ENCODE data around the gene TAF6. TPM values are rescaled to one million over a fixed set of nuclear protein-coding genes. Genes with fewer than 3 reads are reported as not detected.

TAF6 gene
- total and polyA plus RNA-seq, 10 donors: 16.5 to 44.0 (median 36.2) TPM

DNA sequence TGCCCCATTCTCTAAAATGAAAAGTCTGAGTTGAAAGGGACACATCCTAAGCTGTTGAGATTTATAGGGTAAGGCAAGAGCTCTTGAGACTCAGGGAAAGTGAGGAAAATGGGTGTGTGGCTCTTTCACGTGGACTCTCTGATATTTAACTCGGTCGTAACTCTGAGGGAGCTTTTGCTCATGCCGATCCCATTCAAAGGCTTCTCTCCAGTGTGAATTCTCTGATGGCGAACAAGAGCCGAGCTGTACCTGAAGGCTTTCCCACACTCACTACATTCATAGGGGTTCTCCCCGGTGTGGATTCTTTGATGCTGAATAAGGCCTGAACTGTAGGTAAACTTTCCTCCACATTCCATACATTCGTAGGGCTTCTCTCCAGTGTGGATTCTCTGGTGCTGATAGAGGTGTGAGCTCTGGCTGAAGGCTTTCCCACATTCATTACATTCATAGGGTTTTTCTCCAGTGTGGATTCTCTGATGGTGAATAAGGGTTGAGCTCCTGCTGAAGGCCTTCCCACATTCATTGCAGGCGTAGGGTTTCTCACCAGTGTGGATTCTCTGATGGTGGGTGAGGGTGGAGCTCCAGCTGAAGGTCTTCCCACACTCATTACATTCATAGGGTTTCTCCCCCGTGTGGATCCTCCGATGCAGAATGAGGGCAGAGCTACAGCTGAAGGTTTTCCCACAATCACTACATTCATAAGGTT lies 48.0 kb downstream of the TAF6 start:
- Histone ChIP-seq H3K4me1 (no peaks in the 10 kb centered on the region), H3K36me3 (peaks cover 35 to 100% (median 75%) of the 10 kb centered on the region in 6 donors), H3K9me3 (peaks cover 6 to 47% (median 39%) of the 10 kb centered on the region in 8 donors), H3K4me3 (peak overlapping the region in 1 of 8 donors; percentile 9), H3K27me3 (replicated peaks in 1 of 7) (no peaks in the 10 kb centered on the region), H3K27ac (no peak overlapping the region)
- no peak for TF ChIP-seq CTCF (IDR thresholded peaks at IDR 0.05 in 8 of 11, conservative IDR thresholded peaks at IDR 0.05 in 3 of 11)
- no peak for DNase-seq
- intact Hi-C loops (cut with DNase I; ENCODE audit: low total_unique reads): loop anchor here (10.0 kb wide), 1 partner anchor 86 kb away; no protein-coding TSS in a partner anchor
- 97 to 99% (median 98%) methylated on average over 11 of the region's 11 CpGs for WGBS, 5 donors

DNA sequence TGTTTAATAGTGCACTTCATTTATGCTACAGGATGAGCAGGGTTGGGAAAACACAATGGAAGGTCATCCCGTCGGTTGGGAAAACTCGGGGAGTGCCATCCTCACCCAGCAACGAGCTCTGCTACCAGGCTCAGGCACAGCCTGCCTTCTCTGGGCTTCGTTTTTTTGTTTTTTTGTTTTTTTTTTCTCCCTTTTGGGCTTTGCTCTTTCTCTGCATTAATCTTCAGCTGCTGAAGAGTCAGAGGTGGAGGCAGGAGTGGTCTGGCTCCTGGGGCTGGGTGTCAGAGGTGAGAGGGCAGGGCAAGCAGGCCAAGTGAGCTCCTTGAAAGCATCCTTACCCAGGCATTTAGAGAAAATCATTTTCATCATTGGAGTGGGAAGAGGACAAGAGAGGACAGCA lies 49.2 kb downstream of the TAF6 start:
- DNase-seq: no peak
- TF ChIP-seq CTCF (IDR thresholded peaks at IDR 0.05 in 8 of 11, conservative IDR thresholded peaks at IDR 0.05 in 3 of 11) (no peak), POLR2A (IDR thresholded peaks at IDR 0.05) (no peak), POLR2AphosphoS5 (IDR thresholded peaks at IDR 0.05) (no peak)
- 96 to 99% (median 98%) methylated on average over 5 of the region's 5 CpGs for WGBS, 5 donors
- Histone ChIP-seq H3K27me3 (replicated peaks in 1 of 7) (no peaks in the 10 kb centered on the region), H3K9me3 (peaks cover 6 to 47% (median 39%) of the 10 kb centered on the region in 8 donors), H3K4me3 (no peak overlapping the region), H3K4me1 (peaks cover 0 to 8% (median 0%) of the 10 kb centered on the region in 6 donors), H3K36me3 (peaks cover 35 to 100% (median 64%) of the 10 kb centered on the region in 6 donors), H3K27ac (no peak overlapping the region)
- intact Hi-C loops (cut with DNase I; ENCODE audit: low total_unique reads): loop anchor here (10.0 kb wide), 1 partner anchor 85 kb away; no protein-coding TSS in a partner anchor

DNA sequence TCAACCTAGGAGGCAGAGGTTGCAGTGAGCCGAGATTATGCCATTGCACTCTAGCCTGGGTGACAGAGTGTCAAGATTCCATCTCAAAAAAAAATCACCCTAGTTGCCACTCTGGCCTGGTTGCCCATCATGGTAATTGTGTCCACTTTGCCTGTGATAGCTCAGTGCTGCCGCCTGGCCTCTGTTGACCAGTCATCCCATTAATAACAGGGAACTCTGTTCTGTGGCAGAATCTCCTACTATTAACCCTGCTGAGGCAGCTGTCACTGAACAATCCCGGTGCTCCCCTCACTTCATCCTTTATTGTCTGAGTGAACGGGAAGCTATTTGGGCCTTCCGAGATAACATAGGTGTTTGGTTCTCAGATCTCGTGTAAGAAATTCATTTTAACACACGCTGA lies 52.2 kb downstream of the TAF6 start:
- no peak overlapping the region for H3K27ac ChIP-seq
- H3K36me3 ChIP-seq: peaks cover 18 to 100% (median 58%) of the 10 kb centered on the region in 6 donors
- TF ChIP-seq POLR2AphosphoS5 (IDR thresholded peaks at IDR 0.05): no peak
- no peak for TF ChIP-seq POLR2A (IDR thresholded peaks at IDR 0.05)
- TF ChIP-seq CTCF (IDR thresholded peaks at IDR 0.05 in 8 of 11, conservative IDR thresholded peaks at IDR 0.05 in 3 of 11): no peak
- no peak overlapping the region for H3K4me3 ChIP-seq
- intact Hi-C loops (cut with DNase I; ENCODE audit: low total_unique reads): no loop called here
- peaks cover 6 to 29% (median 24%) of the 10 kb centered on the region in 8 donors for H3K9me3 ChIP-seq
- H3K27me3 ChIP-seq (replicated peaks in 1 of 7): no peaks in the 10 kb centered on the region
- peaks cover 0 to 10% (median 0%) of the 10 kb centered on the region in 6 donors for H3K4me1 ChIP-seq
- no peak for DNase-seq
- 91 to 96% (median 93%) methylated on average over 7 of the region's 7 CpGs for WGBS, 5 donors

GRCh38 chr7:100065452-100066186 lies 53.5 kb downstream of the TAF6 start:
- no peaks in the 10 kb centered on the region for H3K27me3 ChIP-seq (replicated peaks in 1 of 7)
- H3K27ac ChIP-seq: peak overlapping the region in 6 of 8 donors; percentile 16 to 50 (median 44)
- no peak for DNase-seq
- peaks cover 0 to 16% (median 11%) of the 10 kb centered on the region in 8 donors for H3K9me3 ChIP-seq
- TF ChIP-seq CTCF (IDR thresholded peaks at IDR 0.05 in 8 of 11, conservative IDR thresholded peaks at IDR 0.05 in 3 of 11) (no peak), POLR2A (IDR thresholded peaks at IDR 0.05) (no peak), POLR2AphosphoS5 (IDR thresholded peaks at IDR 0.05) (peak in 1 of 3 donors; percentile 40)
- WGBS, 5 donors: 60 to 73% (median 68%) methylated on average over 8 of the region's 8 CpGs
- H3K36me3 ChIP-seq: peaks cover 8 to 100% (median 45%) of the 10 kb centered on the region in 6 donors
- intact Hi-C loops (cut with DNase I; ENCODE audit: low total_unique reads): no loop called here
- H3K4me1 ChIP-seq: peaks cover 0 to 10% (median 0%) of the 10 kb centered on the region in 6 donors
- H3K4me3 ChIP-seq: no peak overlapping the region

All from spleen (tissue), 11 donors.